B cell (primary cell): ENCODE data around the gene TNRC6C.

Source experiments
- CTCF ChIP-seq: fragments of 200-600 bp; IDR thresholded peaks from one replicate; pipeline ENCODE4 v1.8.0; 2022; ENCODE audit warnings: antibody characterized with exemption, mild to moderate bottlenecking
- EZH2 ChIP-seq: IDR thresholded peaks from 2 replicates; pipeline ENCODE4 v1.6.1; 2012; ENCODE audit warnings: borderline replicate concordance, low read depth, mild to moderate bottlenecking, moderate library complexity, low read length; ENCODE audit not compliant: insufficient read depth, poor library complexity, severe bottlenecking

DNA sequence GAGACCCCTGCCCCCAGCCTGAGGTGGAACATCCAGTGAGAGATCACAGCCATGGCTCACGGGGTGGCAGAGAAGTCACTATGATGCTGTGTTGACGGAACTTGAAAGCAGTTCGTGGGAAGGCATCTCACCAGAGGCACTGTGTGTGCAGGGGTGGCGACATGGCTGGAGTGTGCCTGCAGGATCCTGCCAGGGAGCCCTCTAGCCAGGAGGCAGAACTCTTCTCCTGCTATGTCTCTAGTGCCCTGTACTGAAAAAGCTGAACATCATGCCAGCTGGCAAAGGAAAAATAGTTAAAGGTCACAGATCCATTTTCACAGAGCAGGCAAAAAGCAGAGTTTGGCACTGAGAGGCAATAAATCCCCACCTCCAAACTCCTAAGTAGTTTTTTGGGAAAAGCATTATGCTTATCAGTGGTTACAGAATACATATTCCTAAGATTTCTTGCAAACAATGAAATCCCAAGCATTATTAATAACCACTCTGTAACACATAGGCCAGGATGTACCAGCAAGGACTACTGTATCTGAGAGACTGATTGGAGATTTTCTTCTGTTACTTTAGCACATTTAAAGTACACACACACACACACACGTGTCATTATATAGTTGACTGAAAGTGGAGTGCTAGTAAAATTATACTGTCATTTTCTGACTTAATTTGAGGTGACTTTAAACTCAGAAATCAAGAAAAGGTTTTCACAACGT, 36.8 kb downstream of the TNRC6C start:
- no peak for TF ChIP-seq CTCF
- no peak for TF ChIP-seq EZH2
